Nephron progenitor cell (in vitro differentiated cells): Measurements from ENCODE around the gene KSR1.
A peak's percentile ranks its signal among the peaks of the same experiment; 100 is the strongest.

Source experiments
- DNase-seq: peaks from one replicate; pipeline ENCODE4 v3.0.0; 2021
- H3K27ac Mint-ChIP-seq: 2 replicates; pipeline ENCODE4 v1.8.0; 2021; ENCODE audit warnings: mild to moderate bottlenecking, moderate library complexity, mixed read lengths
- H3K27me3 Mint-ChIP-seq: 2 replicates; pipeline ENCODE4 v1.8.0; 2021; ENCODE audit warnings: mild to moderate bottlenecking, low read depth, mixed read lengths; ENCODE audit not compliant: poor library complexity
- H3K36me3 Mint-ChIP-seq: 2 replicates; pipeline ENCODE4 v1.8.0; 2021; ENCODE audit warnings: low read depth, mixed read lengths
- H3K4me1 Mint-ChIP-seq: 2 replicates; pipeline ENCODE4 v1.8.0; 2021; ENCODE audit warnings: mixed read lengths
- H3K4me3 Mint-ChIP-seq: 2 replicates; pipeline ENCODE4 v1.8.0; 2021; ENCODE audit warnings: mild to moderate bottlenecking, moderate library complexity, mixed read lengths
- H3K9me3 Mint-ChIP-seq: 2 replicates; pipeline ENCODE4 v1.8.0; 2021; ENCODE audit warnings: mild to moderate bottlenecking, moderate library complexity, mixed read lengths
- CTCF ChIP-seq: fragments of 200-600 bp; sonication (generic); IDR thresholded peaks from 2 replicates; pipeline ENCODE4 v1.5.0; 2021; ENCODE audit warnings: antibody characterized with exemption

KSR1 gene

DNA sequence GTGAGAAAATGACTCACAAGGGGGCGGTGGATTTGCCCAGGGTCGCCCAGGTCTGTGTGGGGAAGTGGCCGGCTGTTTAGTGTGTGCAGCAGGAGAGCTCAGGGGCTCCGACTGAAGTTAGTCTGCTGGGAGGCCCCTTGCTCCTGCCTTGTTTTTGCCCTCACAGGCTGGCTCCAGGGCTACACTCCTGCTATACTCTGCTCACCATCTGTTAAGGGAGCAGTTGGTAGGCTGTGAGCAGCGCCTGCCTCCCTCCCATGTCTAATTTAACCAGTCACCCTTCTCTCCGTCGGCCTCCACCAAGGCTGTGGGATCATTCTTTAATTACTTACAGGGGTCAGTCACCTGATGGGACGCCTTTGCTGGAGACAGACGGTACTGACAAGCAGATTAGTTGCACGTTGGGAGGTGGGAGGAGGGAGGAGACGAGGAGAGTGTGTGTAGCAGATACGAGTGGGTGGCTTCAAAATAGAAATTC, 35.5 kb downstream of the KSR1 start:
- no peak for TF ChIP-seq CTCF
- Mint-ChIP-seq H3K27me3 (no peaks in the 10 kb centered on the region), H3K4me3 (peak overlapping the region; percentile 47), H3K36me3 (peaks cover 9% of the 10 kb centered on the region), H3K9me3 (peaks cover 4% of the 10 kb centered on the region), H3K27ac (peak overlapping the region; percentile 47), H3K4me1 (peaks cover 78% of the 10 kb centered on the region)
- peak; percentile 27 for DNase-seq

GRCh38 chr17:27492470-27492869, 36.2 kb downstream of the KSR1 start:
- H3K9me3 Mint-ChIP-seq: peaks cover 4% of the 10 kb centered on the region
- no peak overlapping the region for H3K4me3 Mint-ChIP-seq
- peaks cover 85% of the 10 kb centered on the region for H3K4me1 Mint-ChIP-seq
- H3K36me3 Mint-ChIP-seq: peaks cover 9% of the 10 kb centered on the region
- H3K27ac Mint-ChIP-seq: peak overlapping the region; percentile 47
- no peaks in the 10 kb centered on the region for H3K27me3 Mint-ChIP-seq
- DNase-seq: no peak
- no peak for TF ChIP-seq CTCF

DNA sequence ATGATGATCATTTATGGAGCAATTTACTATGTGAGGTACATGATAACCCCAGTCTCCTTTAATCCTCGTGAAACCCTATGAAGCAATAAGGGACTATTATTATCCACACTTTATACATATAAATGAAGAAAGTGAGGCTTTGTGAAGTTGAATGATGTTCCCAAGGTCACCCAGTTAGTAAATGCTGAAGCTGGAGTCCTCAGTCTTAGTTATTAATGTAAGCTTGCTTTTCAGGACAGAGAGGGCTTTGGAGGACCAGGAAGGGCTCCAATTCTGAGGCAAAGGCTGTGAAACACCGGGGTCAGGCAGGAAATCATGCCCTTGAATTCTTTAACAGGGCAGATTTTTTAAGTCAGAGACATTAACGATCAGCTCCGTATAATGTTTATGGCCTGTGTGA, 36.8 kb downstream of the KSR1 start:
- H3K27me3 Mint-ChIP-seq: no peaks in the 10 kb centered on the region
- peak overlapping the region; percentile 61 for H3K27ac Mint-ChIP-seq
- H3K4me1 Mint-ChIP-seq: peaks cover 89% of the 10 kb centered on the region
- H3K4me3 Mint-ChIP-seq: no peak overlapping the region
- TF ChIP-seq CTCF: no peak
- no peak for DNase-seq
- peaks cover 3% of the 10 kb centered on the region for H3K9me3 Mint-ChIP-seq
- peaks cover 4% of the 10 kb centered on the region for H3K36me3 Mint-ChIP-seq

- peak overlapping the region; percentile 13 for H3K4me3 Mint-ChIP-seq
- peaks cover 89% of the 10 kb centered on the region for H3K4me1 Mint-ChIP-seq
- no peaks in the 10 kb centered on the region for H3K27me3 Mint-ChIP-seq
- TF ChIP-seq CTCF: no peak
- H3K36me3 Mint-ChIP-seq: peaks cover 1% of the 10 kb centered on the region
- DNase-seq: no peak
- H3K9me3 Mint-ChIP-seq: peaks cover 1% of the 10 kb centered on the region
- H3K27ac Mint-ChIP-seq: peak overlapping the region; percentile 82
Observed at GRCh38 chr17:27494192-27495091, 38.2 kb downstream of the KSR1 start.

DNA sequence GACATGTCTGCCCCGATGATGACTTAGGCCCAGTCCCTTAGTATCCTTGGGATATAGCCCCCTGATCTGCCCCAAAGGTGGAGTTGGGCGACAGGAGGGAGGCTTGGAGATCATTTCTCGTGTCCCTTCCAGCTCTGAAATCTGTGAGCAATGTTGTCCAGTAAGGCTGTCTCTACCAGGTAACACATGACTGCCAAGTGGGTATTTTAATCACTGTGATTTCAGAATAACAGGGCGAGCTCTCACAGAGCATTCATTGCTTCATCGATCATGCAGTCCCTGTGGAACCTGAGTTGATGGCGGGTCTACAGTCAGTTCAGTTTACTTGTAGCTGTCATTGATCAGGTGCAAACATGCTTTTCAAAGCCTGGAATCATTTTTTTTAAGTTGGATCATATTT, 39.2 kb downstream of the KSR1 start:
- peaks cover 79% of the 10 kb centered on the region for H3K4me1 Mint-ChIP-seq
- TF ChIP-seq CTCF: no peak
- H3K4me3 Mint-ChIP-seq: peak overlapping the region; percentile 31
- peaks cover 11% of the 10 kb centered on the region for H3K36me3 Mint-ChIP-seq
- DNase-seq: peak; percentile 19
- peak overlapping the region; percentile 95 for H3K27ac Mint-ChIP-seq
- H3K27me3 Mint-ChIP-seq: peaks cover 4% of the 10 kb centered on the region
- peaks cover 12% of the 10 kb centered on the region for H3K9me3 Mint-ChIP-seq
